Effector memory CD8-positive, alpha-beta T cell (primary cell): ENCODE measurements around the gene ARSJ.
"Not testable (repeated sequence)": the region's sequence is repeated elsewhere in the genome, so short reads cannot be mapped to it uniquely, and the experiment has no call there.

Experiments used
- ATAC-seq: fragments of 150-1000 bp; cut with Tn5 transposase; replicated peaks from 2 replicates; pipeline ENCODE4 v1.10.0; 2021; ENCODE audit warnings: mild to moderate bottlenecking, moderate library complexity
- DNase-seq, 3 experiments: peaks; one replicate each; pipeline ENCODE4 v3.0.0; 2021
- H3K27ac Mint-ChIP-seq, 2 donors: one replicate each; pipeline ENCODE4 v1.8.0; 2022; ENCODE audit warnings: mild to moderate bottlenecking in 2 of 2, mixed read lengths in 2 of 2, moderate library complexity in 2 of 2
- H3K27me3 Mint-ChIP-seq, 2 donors: one replicate each; pipeline ENCODE4 v1.8.0; 2022; ENCODE audit warnings: mixed read lengths in 2 of 2
- H3K36me3 Mint-ChIP-seq: one replicate; pipeline ENCODE4 v1.8.0; 2022; ENCODE audit warnings: mild to moderate bottlenecking, moderate library complexity, mixed read lengths; ENCODE audit not compliant: insufficient read depth
- H3K4me1 Mint-ChIP-seq, 2 donors: one replicate each; pipeline ENCODE4 v1.8.0; 2022; ENCODE audit warnings: low read depth in 2 of 2, mixed read lengths in 2 of 2
- H3K4me3 Mint-ChIP-seq, 2 donors: one replicate each; pipeline ENCODE4 v1.8.0; 2022; ENCODE audit warnings: mild to moderate bottlenecking in 2 of 2, mixed read lengths in 2 of 2, moderate library complexity in 2 of 2
- H3K9me3 Mint-ChIP-seq, 2 donors: one replicate each; pipeline ENCODE4 v1.8.0; 2022; ENCODE audit warnings: mixed read lengths in 2 of 2
- total RNA-seq, 9 experiments: gene quantifications; one replicate each; lab custom pipeline; 2026; lab: John Stamatoyannopoulos, UW

ARSJ gene
- 0 to 1.9 (median 0.26) reads per million in 9 experiments for total RNA-seq

- DNase-seq (no peak), ATAC-seq (peak; percentile 64)
- H3K27me3 Mint-ChIP-seq, result peaks cover 47 to 59% of the 10 kb centered on the region in 2 donors
- H3K4me1 Mint-ChIP-seq, result peaks cover 11 to 12% of the 10 kb centered on the region in 2 donors
- H3K9me3 Mint-ChIP-seq, result no peaks in the 10 kb centered on the region
- H3K4me3 Mint-ChIP-seq, result peak within 1 kb of the TSS; percentile 76 to 85
- H3K27ac Mint-ChIP-seq, result peak within 1 kb of the TSS in 1 of 2 donors; percentile 79
- no peaks in the 10 kb centered on the region for H3K36me3 Mint-ChIP-seq
Measured at GRCh38 chr4:113979148-113979904, at the start of gene ARSJ. Gene ARSJ (minus strand): TSS chr4:113979647. CDS start chr4:113978834, 813 bp downstream.

GRCh38 chr4:114028071-114028470 lies 48.6 kb upstream of the ARSJ start:
- Mint-ChIP-seq H3K4me1 (no peaks in the 10 kb centered on the region), H3K27ac (no peak overlapping the region), H3K9me3 (no peaks in the 10 kb centered on the region), H3K36me3 (no peaks in the 10 kb centered on the region), H3K4me3 (no peak overlapping the region), H3K27me3 (peaks cover 0 to 5% of the 10 kb centered on the region in 2 donors)
- DNase-seq (no peak), ATAC-seq (no peak)

GRCh38 chr4:114027596-114027995 lies 48.1 kb upstream of the ARSJ start:
- ATAC-seq (no peak), DNase-seq (no peak)
- H3K9me3 Mint-ChIP-seq, result no peaks in the 10 kb centered on the region
- H3K4me3 Mint-ChIP-seq, result no peak overlapping the region
- H3K4me1 Mint-ChIP-seq, result no peaks in the 10 kb centered on the region
- no peaks in the 10 kb centered on the region for H3K36me3 Mint-ChIP-seq
- H3K27ac Mint-ChIP-seq, result no peak overlapping the region
- peaks cover 0 to 3% of the 10 kb centered on the region in 2 donors for H3K27me3 Mint-ChIP-seq

- Mint-ChIP-seq H3K27me3 (no peaks in the 10 kb centered on the region), H3K9me3 (no peaks in the 10 kb centered on the region), H3K4me1 (no peaks in the 10 kb centered on the region)
Measured at GRCh38 chr4:114026447-114026846, 47.0 kb upstream of the ARSJ start.

GRCh38 chr4:114025176-114025777 lies 45.8 kb upstream of the ARSJ start:
- Mint-ChIP-seq H3K4me3 (no peak overlapping the region), H3K36me3 (no peaks in the 10 kb centered on the region), H3K4me1 (no peaks in the 10 kb centered on the region), H3K27me3 (no peaks in the 10 kb centered on the region), H3K27ac (no peak overlapping the region), H3K9me3 (no peaks in the 10 kb centered on the region)
- DNase-seq (no peak), ATAC-seq (no peak)

More at GRCh38 chr4:114026447-114026846, 47.0 kb upstream of the ARSJ start:
- no peak overlapping the region for H3K4me3 Mint-ChIP-seq
- no peak overlapping the region for H3K27ac Mint-ChIP-seq
- DNase-seq, result no peak
- ATAC-seq, result no peak
- no peaks in the 10 kb centered on the region for H3K36me3 Mint-ChIP-seq

GRCh38 chr4:114021451-114021850 lies 42.0 kb upstream of the ARSJ start:
- Mint-ChIP-seq H3K9me3 (no peaks in the 10 kb centered on the region), H3K36me3 (no peaks in the 10 kb centered on the region), H3K27me3 (no peaks in the 10 kb centered on the region), H3K4me3 (no peak overlapping the region), H3K27ac (no peak overlapping the region), H3K4me1 (no peaks in the 10 kb centered on the region)
- no peak for ATAC-seq
- DNase-seq, result no peak

GRCh38 chr4:114019969-114020358 lies 40.5 kb upstream of the ARSJ start:
- no peaks in the 10 kb centered on the region for H3K27me3 Mint-ChIP-seq
- no peaks in the 10 kb centered on the region for H3K9me3 Mint-ChIP-seq

GRCh38 chr4:114019276-114019968 lies 40.0 kb upstream of the ARSJ start:
- Mint-ChIP-seq H3K36me3 (no peaks in the 10 kb centered on the region), H3K4me1 (no peaks in the 10 kb centered on the region), H3K27ac (no peak overlapping the region), H3K4me3 (no peak overlapping the region), H3K9me3 (no peaks in the 10 kb centered on the region), H3K27me3 (no peaks in the 10 kb centered on the region)
- DNase-seq, result no peak
- ATAC-seq, result no peak

More at GRCh38 chr4:114019969-114020358, 40.5 kb upstream of the ARSJ start:
- Mint-ChIP-seq H3K27ac (no peak overlapping the region), H3K36me3 (no peaks in the 10 kb centered on the region), H3K4me1 (no peaks in the 10 kb centered on the region), H3K4me3 (no peak overlapping the region)
- no peak for DNase-seq
- ATAC-seq, result no peak

GRCh38 chr4:114017120-114017917 lies 37.9 kb upstream of the ARSJ start:
- DNase-seq (no peak), ATAC-seq (peak; percentile 19)
- H3K4me3 Mint-ChIP-seq, result no peak overlapping the region
- H3K36me3 Mint-ChIP-seq, result no peaks in the 10 kb centered on the region
- H3K4me1 Mint-ChIP-seq, result no peaks in the 10 kb centered on the region
- H3K27ac Mint-ChIP-seq, result no peak overlapping the region
- H3K9me3 Mint-ChIP-seq, result no peaks in the 10 kb centered on the region
- H3K27me3 Mint-ChIP-seq, result no peaks in the 10 kb centered on the region

GRCh38 chr4:114015444-114015899 lies 36.0 kb upstream of the ARSJ start:
- peaks cover 0 to 14% of the 10 kb centered on the region in 2 donors for H3K27me3 Mint-ChIP-seq
- no peak overlapping the region for H3K4me3 Mint-ChIP-seq
- DNase-seq (no peak), ATAC-seq (no peak)
- no peaks in the 10 kb centered on the region for H3K9me3 Mint-ChIP-seq
- no peak overlapping the region for H3K27ac Mint-ChIP-seq
- no peaks in the 10 kb centered on the region for H3K4me1 Mint-ChIP-seq
- no peaks in the 10 kb centered on the region for H3K36me3 Mint-ChIP-seq

GRCh38 chr4:114013201-114013600 lies 33.8 kb upstream of the ARSJ start:
- H3K36me3 Mint-ChIP-seq, H3K27ac Mint-ChIP-seq, H3K9me3 Mint-ChIP-seq, H3K4me3 Mint-ChIP-seq, H3K4me1 Mint-ChIP-seq, DNase-seq, ATAC-seq: not testable (repeated sequence)
- H3K27me3 Mint-ChIP-seq, result peaks cover 0 to 26% of the 10 kb centered on the region in 2 donors

GRCh38 chr4:114012749-114013148 lies 33.3 kb upstream of the ARSJ start:
- DNase-seq (no peak), ATAC-seq (no peak)
- no peak overlapping the region for H3K27ac Mint-ChIP-seq
- no peaks in the 10 kb centered on the region for H3K36me3 Mint-ChIP-seq
- H3K4me3 Mint-ChIP-seq, result no peak overlapping the region
- no peaks in the 10 kb centered on the region for H3K9me3 Mint-ChIP-seq
- H3K4me1 Mint-ChIP-seq, result no peaks in the 10 kb centered on the region
- peaks cover 0 to 26% of the 10 kb centered on the region in 2 donors for H3K27me3 Mint-ChIP-seq
